Stomach (tissue), 4 donors: ENCODE data around the gene SLC35E1.

ENCODE experiments used
- EP300 ChIP-seq: sonication (generic); formaldehyde crosslinking; IDR thresholded peaks from one replicate; pipeline ENCODE4 v1.6.1; 2017; ENCODE audit warnings: antibody characterized with exemption
- POLR2A ChIP-seq, 4 donors: fragments of 450-650 bp; IDR thresholded peaks; one replicate each; pipeline ENCODE4 v1.6.1; 2016; ENCODE audit warnings: antibody characterized with exemption in 4 of 4, control low read depth in 2 of 4, mild to moderate bottlenecking in 1 of 4, moderate library complexity in 1 of 4
- POLR2AphosphoS5 ChIP-seq, 3 donors: sonication (generic); formaldehyde crosslinking; IDR thresholded peaks; one replicate each; pipeline ENCODE4 v1.6.1; 2016; ENCODE audit warnings: antibody characterized with exemption in 3 of 3
- TF ChIP-seq, protein P1 (sequence below), 7 experiments: fragments of 450-650 bp in 4 of 7; fragments of 200-600 bp in 3 of 7; sonication (generic) in 3 of 7; IDR thresholded peaks; one replicate each; pipeline ENCODE4 v1.5.1; 2016 to 2019; ENCODE audit warnings: antibody characterized with exemption in 7 of 7, control low read depth in 2 of 7, mild to moderate bottlenecking in 1 of 7

DNA sequence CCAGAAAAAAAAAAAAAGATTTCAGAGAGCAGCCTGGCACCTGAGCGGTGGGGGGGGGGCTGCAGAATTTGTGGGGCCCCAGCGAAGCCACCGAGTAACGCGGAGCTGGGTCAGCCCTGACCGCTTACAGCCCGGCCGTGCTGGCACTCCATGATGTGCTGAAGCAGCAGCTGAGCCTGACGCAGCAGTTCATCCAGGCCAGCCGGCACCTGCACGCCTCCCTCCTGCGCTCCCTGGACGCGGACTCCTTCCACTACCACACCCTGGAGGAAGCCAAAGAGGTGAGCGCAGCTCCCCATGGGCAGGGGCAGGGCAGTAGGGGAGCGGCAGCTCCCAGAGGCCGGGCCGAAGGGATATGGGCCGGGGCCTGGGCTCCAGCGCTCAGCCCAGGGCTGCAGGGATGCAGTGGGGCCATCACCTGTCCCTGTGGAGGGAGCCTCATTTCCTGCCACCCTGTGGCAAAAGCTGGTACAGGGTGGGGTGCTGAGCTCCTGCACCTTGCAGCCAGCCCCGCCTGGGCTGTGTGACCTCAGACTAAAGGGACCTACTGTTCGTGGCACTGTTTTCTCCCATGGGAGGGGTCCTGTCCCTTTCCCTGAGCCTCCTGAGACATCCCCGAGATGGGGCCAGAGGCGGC is 57.7 kb downstream of the SLC35E1 start:
- TF ChIP-seq POLR2AphosphoS5 (IDR thresholded peaks at IDR 0.05) (no peak), POLR2A (IDR thresholded peaks at IDR 0.05) (no peak), EP300 (no peak)
- TF ChIP-seq, protein P1, sequence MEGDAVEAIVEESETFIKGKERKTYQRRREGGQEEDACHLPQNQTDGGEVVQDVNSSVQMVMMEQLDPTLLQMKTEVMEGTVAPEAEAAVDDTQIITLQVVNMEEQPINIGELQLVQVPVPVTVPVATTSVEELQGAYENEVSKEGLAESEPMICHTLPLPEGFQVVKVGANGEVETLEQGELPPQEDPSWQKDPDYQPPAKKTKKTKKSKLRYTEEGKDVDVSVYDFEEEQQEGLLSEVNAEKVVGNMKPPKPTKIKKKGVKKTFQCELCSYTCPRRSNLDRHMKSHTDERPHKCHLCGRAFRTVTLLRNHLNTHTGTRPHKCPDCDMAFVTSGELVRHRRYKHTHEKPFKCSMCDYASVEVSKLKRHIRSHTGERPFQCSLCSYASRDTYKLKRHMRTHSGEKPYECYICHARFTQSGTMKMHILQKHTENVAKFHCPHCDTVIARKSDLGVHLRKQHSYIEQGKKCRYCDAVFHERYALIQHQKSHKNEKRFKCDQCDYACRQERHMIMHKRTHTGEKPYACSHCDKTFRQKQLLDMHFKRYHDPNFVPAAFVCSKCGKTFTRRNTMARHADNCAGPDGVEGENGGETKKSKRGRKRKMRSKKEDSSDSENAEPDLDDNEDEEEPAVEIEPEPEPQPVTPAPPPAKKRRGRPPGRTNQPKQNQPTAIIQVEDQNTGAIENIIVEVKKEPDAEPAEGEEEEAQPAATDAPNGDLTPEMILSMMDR (IDR thresholded peaks at IDR 0.05), result no peak
